HG03442 (cell line): ENCODE measurements around the gene RAB29.
"Not testable (repeated sequence)": the region's sequence is repeated elsewhere in the genome, so short reads cannot be mapped to it uniquely, and the experiment has no call there.

Experiments used
- ATAC-seq: cut with Tn5 transposase; IDR thresholded peaks from one replicate; pipeline ENCODE4 v1.9.1; 2021; ENCODE audit warnings: mild to moderate bottlenecking, moderate library complexity; ENCODE audit not compliant: unreplicated experiment

The RAB29 gene, protein sequence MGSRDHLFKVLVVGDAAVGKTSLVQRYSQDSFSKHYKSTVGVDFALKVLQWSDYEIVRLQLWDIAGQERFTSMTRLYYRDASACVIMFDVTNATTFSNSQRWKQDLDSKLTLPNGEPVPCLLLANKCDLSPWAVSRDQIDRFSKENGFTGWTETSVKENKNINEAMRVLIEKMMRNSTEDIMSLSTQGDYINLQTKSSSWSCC

DNA sequence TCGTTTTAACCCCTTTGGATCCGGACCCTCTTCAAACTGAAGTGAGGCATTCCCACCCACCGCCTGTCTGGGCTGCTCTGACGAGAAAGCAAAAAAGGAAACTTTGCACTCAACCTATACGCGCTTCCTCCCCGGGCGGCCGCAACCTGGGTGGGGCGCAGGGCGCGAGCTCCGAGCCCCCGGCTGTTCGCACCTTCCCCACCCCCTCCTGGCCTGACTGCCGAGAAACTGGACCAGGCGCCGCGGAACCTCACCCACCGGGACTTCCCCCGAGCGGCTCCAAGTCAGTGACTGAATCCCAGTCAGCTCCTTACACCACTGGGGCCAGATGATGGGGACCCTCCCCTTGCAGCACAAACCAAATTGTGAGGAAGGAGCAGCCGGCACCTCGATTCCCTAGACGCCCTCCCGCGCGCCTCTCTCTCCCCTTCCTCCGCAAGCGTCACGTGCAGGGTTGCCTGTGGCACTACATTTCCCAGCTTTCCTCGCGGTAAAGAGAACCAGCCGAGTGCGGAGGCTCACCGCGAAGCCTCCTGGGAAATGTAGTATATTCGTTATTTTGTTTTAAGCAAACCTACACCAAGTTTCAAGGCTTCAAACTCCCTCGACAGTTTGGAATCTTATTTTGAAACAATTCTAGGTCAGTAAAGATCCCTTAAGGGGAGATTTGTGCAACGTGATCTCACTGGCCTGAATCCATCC lies at the start of gene RAB29:
Gene RAB29, minus strand, starts transcription at position 468 of the 702 bp plus-strand sequence. CDS start 526 bp downstream, outside the sequence.
- peak; percentile 69 for ATAC-seq

DNA sequence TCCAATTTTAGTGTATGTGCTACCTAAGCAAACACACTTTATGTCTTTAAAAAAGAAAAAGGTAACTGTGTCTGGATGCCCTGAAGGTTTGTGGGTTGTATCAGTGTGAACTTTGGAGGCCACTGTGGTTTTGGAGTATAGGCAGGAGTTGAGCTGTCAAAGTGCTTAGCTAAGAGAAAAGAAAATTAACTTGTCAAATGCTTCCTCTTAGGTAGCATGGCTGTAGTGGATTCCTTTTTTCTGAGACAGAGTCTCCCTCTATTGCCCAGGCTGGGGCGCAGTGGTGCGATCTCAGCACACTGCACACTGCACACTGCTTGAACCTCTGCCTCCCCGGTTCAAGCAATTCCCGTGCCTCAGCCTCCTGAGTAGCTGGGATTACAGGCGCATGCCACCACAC lies 48.9 kb upstream of the RAB29 start:
- no peak for ATAC-seq

DNA sequence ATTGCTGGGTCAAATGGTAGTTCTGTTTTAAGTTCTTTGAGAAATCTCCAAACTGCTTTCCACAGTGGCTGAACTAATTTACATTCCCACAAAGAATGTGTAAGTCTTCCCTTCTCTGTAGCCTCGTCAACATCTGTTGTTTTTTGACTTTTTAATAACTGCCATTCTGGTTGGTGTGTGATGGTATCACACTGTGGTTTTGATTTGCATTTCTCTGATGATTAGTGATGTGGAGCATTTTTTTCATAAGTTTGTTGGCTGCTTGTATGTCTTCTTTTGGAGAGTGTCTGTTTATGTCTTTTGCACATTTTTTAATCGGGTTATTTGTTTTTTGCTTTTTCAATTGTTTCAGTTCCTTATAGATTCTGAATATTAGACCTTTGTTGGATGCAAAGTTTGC lies 48.0 kb upstream of the RAB29 start:
- not testable (repeated sequence) for ATAC-seq

DNA sequence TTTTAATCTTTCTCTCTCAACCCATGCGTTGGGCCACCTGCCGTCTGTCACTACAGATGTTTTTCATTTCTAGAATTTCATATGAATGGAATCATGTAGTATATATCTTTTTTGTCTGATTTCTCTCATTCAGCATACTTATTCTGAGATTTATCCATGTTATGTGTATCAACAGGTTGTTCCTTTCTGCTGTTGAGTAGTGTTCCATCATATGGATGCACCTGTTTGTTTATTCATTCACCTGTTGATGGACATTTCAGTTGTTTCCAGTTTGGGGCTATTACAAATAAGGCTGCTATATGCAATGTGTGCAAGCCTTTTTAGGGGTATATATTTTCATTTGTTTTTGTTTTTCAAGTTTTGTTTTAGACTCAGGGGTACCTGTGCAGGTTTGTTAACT lies 47.1 kb upstream of the RAB29 start:
- no peak for ATAC-seq

DNA sequence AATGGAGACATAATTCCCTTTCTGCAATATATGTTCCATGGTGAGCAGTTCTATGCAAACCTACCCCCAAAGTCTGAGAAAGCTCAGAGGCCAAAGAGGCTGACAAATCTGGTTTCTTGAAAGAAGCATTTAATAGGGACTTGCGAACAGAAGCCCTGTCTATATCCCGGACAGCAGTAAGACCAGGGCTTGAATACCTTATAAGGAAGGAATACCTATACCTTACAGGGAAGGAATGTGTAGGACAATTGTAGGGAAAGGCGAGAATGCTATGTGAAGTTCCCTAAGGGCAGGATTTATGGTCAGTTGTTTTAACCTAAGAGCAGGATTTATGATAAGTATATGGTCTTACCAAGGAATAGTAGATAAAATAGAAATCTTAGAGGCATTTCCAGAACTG lies 42.7 kb upstream of the RAB29 start:
- no peak for ATAC-seq

DNA sequence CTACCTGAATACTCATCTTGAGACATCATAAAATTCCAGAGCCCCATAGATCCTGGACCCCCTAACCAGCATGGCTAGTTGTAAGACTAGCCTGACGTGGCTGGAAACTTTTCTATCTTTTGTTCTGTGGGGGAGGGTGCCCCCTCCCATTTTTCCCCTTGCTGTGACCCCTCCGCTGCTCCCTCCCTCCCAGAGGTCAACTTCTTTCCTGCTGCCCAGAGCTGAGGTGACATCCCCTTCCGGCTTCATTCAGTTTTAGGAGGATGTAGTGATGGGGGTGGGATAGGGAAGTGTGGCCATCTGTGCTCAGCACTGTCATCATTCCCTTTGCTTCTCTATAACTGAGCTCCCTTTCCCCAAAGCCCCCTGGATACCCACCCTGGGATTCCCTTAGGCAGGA lies 42.1 kb upstream of the RAB29 start:
- ATAC-seq, result no peak

DNA sequence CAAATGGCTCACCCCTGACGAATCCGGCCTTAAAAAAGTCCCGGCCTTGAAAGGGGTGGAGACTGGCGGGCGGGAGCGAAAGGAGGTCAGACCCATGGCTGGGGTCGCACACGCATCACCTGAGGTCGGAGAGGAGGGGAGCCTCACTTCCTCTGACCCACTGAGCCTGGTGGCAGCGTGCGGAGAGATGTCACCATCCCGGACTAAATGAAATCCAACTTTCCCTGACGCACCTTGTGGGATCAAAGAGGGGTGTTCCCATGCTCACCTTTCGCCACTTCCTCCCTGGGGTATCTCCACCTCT lies 38.4 kb upstream of the RAB29 start:
- ATAC-seq, result no peak

DNA sequence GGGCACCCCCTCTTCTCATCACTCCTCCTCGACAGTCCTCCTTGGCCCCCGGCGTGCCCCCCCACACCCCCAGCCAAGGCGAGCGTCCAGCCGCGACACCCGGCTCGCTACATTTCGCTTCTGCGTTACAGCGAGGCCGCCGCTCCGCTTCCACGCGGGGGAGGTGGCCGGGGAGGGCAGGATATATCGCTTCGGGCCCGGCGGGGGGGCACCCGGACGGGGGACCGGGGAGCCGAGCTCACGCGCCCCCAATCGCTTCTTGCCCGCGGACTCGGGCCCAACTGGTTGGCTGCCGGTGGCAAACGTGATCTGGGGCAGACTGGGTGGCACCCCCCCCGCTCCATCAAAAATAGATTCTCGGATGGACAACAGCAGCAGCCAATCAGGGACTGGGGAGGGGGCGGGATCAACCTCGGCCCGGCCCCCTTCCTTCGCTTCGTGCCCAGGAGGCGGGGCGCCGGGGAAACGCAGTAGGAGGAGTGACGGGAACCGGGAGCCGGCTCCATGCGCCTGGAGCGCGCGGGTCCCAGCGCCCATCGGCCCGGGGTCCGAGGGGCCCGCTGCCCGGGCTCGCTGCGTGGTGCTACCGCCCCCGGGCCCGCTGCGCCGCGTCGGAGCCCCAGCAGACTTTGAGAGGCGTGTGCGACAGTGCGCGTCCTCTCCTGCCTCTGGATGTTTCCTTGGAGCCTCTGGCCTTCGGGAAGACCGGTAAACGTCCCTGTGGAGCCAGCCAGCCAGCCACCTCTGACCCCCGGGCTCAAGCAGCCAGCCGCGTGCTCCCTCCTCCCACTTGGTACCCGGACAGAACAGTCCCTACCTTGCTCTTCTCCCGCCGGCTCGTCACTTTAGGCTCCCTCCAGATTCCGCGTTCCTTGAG lies 37.8 kb upstream of the RAB29 start, which contains the start of gene SLC41A1:
Gene SLC41A1, minus strand, starts transcription at position 321 of the 877 bp plus-strand sequence. CDS start 2,757 bp downstream, outside the sequence.
- peak; percentile 90 for ATAC-seq

DNA sequence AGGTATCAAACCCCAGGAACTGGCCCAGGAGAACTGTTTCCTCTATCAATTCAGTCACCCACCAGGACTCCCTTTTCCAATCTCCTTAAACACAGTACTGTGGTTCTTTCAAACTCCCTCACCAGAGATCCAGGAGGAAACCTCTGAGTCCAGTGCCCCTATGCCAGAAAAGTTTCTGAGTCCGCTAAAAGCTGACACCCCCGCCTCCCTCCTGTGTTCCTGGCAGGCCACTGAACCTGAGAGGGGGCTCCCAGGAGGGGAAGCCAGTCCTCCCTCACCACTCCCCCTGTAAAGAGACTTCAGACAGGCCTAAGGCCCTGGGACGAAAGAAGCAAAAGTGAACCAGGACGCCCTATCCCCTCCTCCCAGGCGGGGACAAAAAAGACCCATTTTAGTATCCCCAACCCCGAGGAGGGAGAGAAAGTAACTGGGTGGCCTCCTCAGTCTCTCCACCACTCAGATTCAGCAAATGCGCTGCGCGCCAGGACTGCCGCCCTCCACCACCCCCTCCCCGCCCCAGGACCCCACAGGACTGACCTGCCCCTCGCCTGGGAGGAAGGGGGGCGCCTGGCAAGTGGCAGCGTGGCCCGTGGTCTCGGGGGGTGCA lies 37.1 kb upstream of the RAB29 start:
- ATAC-seq, result no peak

DNA sequence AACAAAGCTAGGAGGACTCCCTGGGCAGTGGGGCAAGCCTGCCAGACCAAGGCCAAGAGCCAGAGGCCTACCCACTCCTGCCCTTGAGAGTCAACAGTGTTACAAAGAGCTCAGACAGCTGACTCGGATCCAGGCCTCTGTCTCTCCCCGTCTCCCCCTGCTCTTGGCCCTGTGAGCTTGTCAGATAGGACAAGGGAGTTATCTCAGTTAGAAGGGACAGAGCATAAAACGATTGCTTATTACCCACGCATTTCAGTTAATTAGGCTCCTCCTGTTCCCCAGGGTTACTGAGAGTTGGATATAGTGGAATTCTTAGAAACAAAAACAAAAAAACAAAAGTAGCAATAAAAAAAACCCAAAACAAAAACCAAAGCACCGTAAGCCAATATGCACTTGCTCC lies 36.4 kb upstream of the RAB29 start:
- ATAC-seq, result no peak

DNA sequence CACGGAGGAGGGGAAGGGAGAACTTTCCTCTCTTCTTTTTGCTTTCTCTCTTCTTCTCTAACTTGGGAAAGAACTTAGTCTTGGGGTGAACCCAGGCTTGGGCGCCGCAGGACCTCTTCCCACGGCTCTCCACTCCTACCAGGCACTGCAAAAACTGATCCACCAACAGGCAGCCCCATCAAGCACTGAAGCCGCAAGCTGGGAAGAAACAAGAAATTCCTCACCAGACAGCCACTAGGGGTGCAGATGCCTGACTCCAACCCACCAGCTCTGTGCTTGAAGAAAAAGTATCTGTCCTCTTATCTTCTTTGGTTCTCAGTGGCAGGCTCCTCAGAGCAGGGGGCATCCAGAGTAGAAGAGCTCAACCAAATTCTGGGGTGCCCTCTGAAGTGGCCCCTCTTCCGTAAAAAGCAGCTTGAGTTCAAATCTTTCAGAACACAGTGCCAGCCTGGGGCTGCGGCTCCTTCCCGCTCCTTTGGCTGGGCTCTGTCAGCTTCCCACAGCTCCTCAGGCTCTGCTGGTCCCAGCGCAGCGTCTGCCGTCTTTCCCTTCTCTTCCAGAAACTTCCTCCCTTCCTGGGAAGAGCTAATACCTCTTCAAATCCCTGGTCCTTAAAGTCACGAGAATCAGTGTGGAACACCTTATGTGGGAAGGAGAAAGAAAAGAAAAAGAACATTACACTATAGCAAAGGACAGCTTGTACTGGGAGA lies 35.3 kb upstream of the RAB29 start:
- no peak for ATAC-seq

DNA sequence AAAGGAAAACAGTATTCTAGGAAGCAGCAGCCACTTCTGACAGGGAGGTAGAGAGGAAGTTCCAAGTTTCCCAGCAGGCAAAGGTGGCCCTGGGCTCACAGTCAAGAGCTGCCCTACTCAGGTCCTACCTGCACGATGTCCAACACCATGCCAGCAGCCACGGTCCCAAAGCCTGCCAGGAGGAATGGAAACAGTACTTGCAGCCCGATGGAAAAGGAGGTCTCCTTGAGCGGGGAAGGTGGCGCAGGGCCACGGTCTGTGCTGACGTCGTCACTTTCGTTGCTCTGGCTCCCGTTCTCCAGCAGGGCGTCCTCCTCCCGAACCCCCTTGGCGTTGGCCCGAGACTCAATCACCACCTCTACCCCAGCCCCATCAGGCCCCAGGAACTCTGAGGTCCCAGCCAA lies 34.7 kb upstream of the RAB29 start:
- no peak for ATAC-seq

DNA sequence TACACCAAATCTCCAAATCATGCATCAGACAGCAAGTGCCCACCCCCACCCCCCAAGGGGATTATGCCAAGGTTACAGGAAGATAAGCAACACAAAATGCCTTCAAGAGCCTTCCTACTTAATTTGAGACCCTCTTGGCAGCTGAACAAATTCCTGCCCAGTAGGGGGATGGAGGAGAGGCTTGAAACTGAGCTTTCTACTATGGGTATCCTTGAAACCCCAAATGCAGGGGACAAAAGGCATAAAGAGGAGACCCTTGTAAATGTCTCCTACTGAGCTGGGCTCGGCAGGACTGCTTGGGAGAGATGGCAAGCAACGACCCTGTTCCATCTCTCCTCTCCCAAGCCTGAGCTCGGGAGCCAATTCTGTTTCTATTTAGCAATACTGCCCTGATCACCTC lies 34.2 kb upstream of the RAB29 start:
- ATAC-seq, result no peak

DNA sequence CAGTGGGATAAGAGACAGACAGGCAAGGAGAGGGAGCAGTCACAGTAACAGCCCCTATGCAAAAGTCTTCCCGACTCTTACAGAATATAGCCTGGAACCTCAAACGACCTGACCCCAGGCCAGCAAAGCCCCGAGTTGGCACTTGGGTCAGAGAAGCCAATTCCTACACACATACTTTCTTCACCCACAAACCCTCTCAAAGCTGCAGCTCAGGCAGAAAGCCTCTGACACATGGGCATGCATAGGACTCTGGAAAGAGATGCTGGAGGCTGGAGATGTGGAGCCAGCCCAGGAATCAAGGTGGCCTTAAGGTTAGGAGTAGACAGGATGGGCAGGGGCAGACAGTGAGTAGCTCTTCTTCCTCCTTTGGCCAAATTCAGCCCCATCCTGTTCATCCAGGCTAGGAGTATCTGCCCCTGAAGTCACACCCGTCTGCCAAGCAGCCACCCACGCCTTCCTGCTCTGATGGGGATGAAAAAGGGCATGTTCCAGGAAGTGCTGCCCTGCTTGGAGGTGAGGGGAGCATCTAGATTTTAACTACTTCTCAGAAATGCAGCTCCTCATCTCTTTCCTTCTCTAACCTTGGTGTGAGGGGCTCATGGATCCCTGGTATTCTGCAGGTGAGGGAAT lies 29.9 kb upstream of the RAB29 start:
- no peak for ATAC-seq

DNA sequence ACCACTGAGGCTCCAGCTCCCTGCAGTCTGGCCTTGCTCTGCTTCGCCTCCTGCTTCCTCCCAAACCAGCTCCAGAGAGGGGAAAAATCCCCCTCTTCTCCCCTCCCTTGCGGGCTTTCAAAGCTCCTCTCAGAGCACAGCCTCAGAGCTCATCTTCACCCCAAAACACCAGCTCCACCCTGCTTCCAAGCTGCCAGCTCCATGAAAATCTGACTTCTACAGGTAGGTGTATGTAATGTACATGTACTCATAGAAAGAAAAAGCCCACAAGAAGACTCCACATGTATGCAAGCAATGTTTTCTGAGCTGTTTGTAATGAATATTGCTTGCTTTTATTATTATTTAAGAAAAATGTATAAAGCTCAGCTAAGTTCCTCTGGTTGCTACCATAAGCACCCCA lies 29.3 kb upstream of the RAB29 start:
- ATAC-seq, result no peak

DNA sequence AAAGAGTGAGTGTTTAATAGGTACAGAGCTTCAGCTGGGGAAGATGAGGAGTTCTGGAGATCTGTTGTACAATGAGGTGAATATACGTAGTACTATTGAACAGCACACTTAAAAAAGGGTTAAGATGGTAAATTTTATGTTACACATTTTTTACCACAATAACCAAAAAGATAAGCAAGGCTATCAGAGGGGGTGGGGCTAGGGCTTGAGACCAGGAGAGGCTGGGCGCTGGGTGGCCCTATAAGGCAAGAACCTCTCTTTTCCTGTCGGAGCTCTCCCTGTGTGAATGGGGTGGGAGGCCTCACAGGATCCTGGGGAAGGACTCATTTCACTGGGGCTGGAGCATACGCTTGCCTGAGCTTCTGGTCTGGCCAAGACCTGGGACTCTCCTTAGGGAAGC lies 28.7 kb upstream of the RAB29 start:
- ATAC-seq, result no peak

DNA sequence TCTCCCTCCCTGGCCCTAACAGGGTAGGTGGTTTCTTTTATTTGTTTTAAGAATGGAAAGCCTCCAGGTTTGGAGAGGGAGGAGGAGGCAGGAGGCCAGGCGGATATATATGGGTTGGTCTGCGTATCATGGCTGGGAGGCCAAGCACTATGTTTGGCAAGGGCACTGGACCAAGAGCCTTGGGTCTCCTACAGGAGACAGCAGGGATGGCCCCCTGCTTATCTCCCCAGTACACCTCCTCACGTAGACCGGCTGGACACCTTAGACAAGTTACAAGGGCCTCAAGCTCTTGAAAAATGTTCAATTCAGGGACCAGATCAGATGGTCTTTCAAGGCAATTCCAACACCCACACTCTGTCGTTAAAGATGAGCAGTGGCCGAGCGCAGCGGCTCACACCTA lies 26.8 kb upstream of the RAB29 start:
- ATAC-seq, result no peak

DNA sequence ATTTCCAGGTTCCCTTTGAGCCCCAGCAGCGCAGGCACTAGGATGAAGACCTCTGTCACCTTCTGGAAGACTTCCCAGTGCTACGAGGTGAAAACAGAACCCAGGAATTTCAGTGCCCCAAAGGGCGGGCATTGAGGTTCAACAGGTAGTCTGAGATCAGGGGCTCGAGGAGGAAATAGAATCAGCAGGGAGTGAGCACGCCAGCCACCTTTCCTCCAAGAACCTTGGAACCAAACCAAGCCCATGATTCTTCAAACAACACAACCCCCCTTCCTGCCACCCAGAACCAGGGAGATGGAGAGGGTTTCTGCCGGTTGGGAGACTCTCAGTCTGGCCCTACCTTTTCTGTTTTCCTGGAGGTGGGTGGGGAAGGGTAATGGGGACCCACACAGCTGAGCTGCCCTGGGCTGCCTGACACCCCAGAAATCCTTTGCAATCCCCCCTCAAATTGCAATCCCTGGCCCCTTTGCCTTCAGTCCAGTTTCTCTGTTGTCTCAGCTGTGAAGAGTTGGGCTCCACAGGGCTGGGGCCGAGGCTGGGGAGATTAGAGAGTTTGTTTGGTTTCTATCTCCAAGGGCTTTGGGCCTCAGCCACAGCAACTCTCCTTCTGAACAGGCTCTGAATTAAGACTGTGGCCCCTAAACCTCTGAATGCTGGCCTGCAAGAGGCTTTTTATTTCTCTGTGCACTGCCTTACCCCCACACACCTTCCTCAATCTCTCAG lies 25.9 kb upstream of the RAB29 start:
- no peak for ATAC-seq

DNA sequence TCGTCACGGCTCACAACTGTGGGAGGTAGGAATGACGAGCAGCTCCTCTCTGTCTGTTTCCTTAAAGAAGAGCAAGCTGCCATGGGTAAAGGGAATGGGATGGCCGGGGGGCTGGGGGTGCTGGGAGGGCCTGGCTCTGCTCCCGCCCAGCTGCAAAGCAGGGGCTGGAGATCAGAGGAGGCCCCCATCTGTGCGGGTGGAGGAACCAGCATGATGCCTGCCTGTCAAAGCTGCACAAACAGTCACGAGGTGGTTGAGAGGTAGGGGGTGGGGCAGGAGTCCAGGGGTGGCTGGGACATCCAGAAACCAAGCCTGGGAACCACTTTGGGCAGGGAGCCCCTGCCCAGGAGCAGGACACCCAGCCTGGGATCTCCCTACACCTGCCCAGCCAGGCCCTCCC lies 25.1 kb upstream of the RAB29 start:
- no peak for ATAC-seq

DNA sequence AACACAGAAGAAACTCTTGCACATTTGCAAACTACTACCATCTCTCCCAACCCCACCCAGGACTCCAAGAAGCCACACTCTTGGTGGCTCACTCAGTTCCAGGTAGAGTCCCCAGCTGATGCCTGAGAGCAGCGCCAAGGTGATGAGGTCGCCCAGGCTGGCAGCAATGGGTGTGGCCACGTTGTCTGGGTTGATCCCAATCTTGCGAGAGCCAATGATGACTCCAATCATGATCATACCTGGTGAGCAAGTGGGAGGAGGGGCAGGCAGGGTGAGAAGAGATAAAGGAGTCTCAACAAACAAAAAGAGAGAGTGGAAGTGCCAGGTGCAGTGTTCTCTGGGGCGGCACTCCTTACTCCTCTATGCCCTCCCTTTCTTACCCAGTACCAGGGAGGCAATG lies 23.3 kb upstream of the RAB29 start:
- no peak for ATAC-seq
